SJCRH30 (cell line): Measurements from ENCODE around the gene ENTPD1. TPM values are rescaled to one million over a fixed set of nuclear protein-coding genes. Genes with fewer than 3 reads are reported as not detected.
"Not testable (repeated sequence)": the region's sequence is repeated elsewhere in the genome, so short reads cannot be mapped to it uniquely, and the experiment has no call there.

Experiments used
- DNase-seq, 2 experiments: peaks; one replicate each; pipeline ENCODE4 v3.0.0-alpha.2; 2015 to 2020
- H3K27ac ChIP-seq: fragments of 250-450 bp; sonication (Bioruptor Pico); 2 replicates; pipeline ENCODE4 v1.5.1; 2020; ENCODE audit warnings: mild to moderate bottlenecking, moderate library complexity
- H3K27me3 ChIP-seq: fragments of 250-450 bp; sonication (Bioruptor Pico); 2 replicates; pipeline ENCODE4 v1.5.1; 2020; ENCODE audit warnings: mild to moderate bottlenecking, moderate library complexity
- H3K36me3 ChIP-seq: fragments of 250-450 bp; sonication (Bioruptor Pico); 2 replicates; pipeline ENCODE4 v1.5.1; 2020; ENCODE audit warnings: mild to moderate bottlenecking, moderate library complexity
- H3K4me1 ChIP-seq: fragments of 250-450 bp; sonication (Bioruptor Pico); 2 replicates; pipeline ENCODE4 v1.5.1; 2020; ENCODE audit warnings: mild to moderate bottlenecking, moderate library complexity
- H3K4me3 ChIP-seq: fragments of 250-450 bp; sonication (Bioruptor Pico); 2 replicates; pipeline ENCODE4 v1.5.1; 2020; ENCODE audit warnings: mild to moderate bottlenecking, moderate library complexity
- H3K9me3 ChIP-seq: fragments of 250-450 bp; sonication (Bioruptor Pico); replicated peaks from 2 replicates; pipeline ENCODE4 v1.5.1; 2020; ENCODE audit warnings: mild to moderate bottlenecking, moderate library complexity
- total RNA-seq: library from RNA; depleted of rRNA; stranded (reverse); fragments of >200 nt; shearing (Covaris generic); gene quantifications from 2 replicates; pipeline ENCODE4 v1.2.3, GENCODE V29; 2014

ENTPD1 gene
- total RNA-seq, 1 experiment from 2014 or later: 0.30 TPM

- H3K27ac ChIP-seq: no peak overlapping the region
- DNase-seq: no peak
- H3K4me1 ChIP-seq: no peaks in the 10 kb centered on the region
Measured at GRCh38 chr10:95798096-95798855, 42.3 kb downstream of the ENTPD1 start.

GRCh38 chr10:95800286-95800685, 44.3 kb downstream of the ENTPD1 start:
- not testable (repeated sequence) for H3K27ac ChIP-seq, DNase-seq, H3K27me3 ChIP-seq, H3K4me1 ChIP-seq, H3K4me3 ChIP-seq, H3K9me3 ChIP-seq, H3K36me3 ChIP-seq

More at GRCh38 chr10:95798096-95798855, 42.3 kb downstream of the ENTPD1 start:
- H3K27me3 ChIP-seq: no peaks in the 10 kb centered on the region
- no peaks in the 10 kb centered on the region for H3K36me3 ChIP-seq
- no peak overlapping the region for H3K4me3 ChIP-seq
- H3K9me3 ChIP-seq: no peaks in the 10 kb centered on the region

GRCh38 chr10:95806687-95807380, 50.9 kb downstream of the ENTPD1 start:
- not testable (repeated sequence) for H3K27me3 ChIP-seq, H3K4me1 ChIP-seq, DNase-seq, H3K4me3 ChIP-seq, H3K9me3 ChIP-seq, H3K36me3 ChIP-seq, H3K27ac ChIP-seq

- not testable (repeated sequence) for H3K27ac ChIP-seq, H3K9me3 ChIP-seq, H3K4me3 ChIP-seq, DNase-seq, H3K36me3 ChIP-seq, H3K4me1 ChIP-seq, H3K27me3 ChIP-seq
Measured at GRCh38 chr10:95808705-95809308, 52.8 kb downstream of the ENTPD1 start.

- Histone ChIP-seq H3K27ac (no peak overlapping the region), H3K36me3 (no peaks in the 10 kb centered on the region), H3K4me1 (peaks cover 12% of the 10 kb centered on the region), H3K4me3 (no peak overlapping the region), H3K27me3 (no peaks in the 10 kb centered on the region), H3K9me3 (no peaks in the 10 kb centered on the region)
- no peak for DNase-seq
Measured at GRCh38 chr10:95809370-95810197, 53.6 kb downstream of the ENTPD1 start.

GRCh38 chr10:95810198-95810976, 54.4 kb downstream of the ENTPD1 start:
- Histone ChIP-seq H3K27ac (no peak overlapping the region), H3K4me1 (peaks cover 18% of the 10 kb centered on the region), H3K27me3 (no peaks in the 10 kb centered on the region), H3K9me3 (no peaks in the 10 kb centered on the region), H3K4me3 (no peak overlapping the region), H3K36me3 (no peaks in the 10 kb centered on the region)
- no peak for DNase-seq

- Histone ChIP-seq H3K36me3 (no peaks in the 10 kb centered on the region), H3K9me3 (no peaks in the 10 kb centered on the region), H3K27ac (no peak overlapping the region; the same call in 1 of the 2 replicates), H3K4me1 (peaks cover 24% of the 10 kb centered on the region), H3K27me3 (no peaks in the 10 kb centered on the region), H3K4me3 (no peak overlapping the region)
- DNase-seq: no peak
Measured at GRCh38 chr10:95813054-95813685, 57.2 kb downstream of the ENTPD1 start.

GRCh38 chr10:95814011-95814727, 58.2 kb downstream of the ENTPD1 start:
- peak overlapping the region; percentile 46; the same call in 1 of the 2 replicates for H3K27ac ChIP-seq
- DNase-seq: peak; percentile 71 to 77
- H3K4me3 ChIP-seq: no peak overlapping the region
- peaks cover 34% of the 10 kb centered on the region for H3K4me1 ChIP-seq
- no peaks in the 10 kb centered on the region for H3K9me3 ChIP-seq
- no peaks in the 10 kb centered on the region for H3K36me3 ChIP-seq
- H3K27me3 ChIP-seq: no peaks in the 10 kb centered on the region

GRCh38 chr10:95815133-95815532, 59.2 kb downstream of the ENTPD1 start:
- Histone ChIP-seq H3K27me3 (no peaks in the 10 kb centered on the region), H3K9me3 (no peaks in the 10 kb centered on the region), H3K36me3 (no peaks in the 10 kb centered on the region), H3K27ac (no peak overlapping the region), H3K4me3 (no peak overlapping the region), H3K4me1 (peaks cover 37% of the 10 kb centered on the region)
- no peak for DNase-seq

- no peaks in the 10 kb centered on the region for H3K36me3 ChIP-seq
- H3K27me3 ChIP-seq: no peaks in the 10 kb centered on the region
- peaks cover 37% of the 10 kb centered on the region for H3K4me1 ChIP-seq
- no peaks in the 10 kb centered on the region for H3K9me3 ChIP-seq
- no peak overlapping the region for H3K27ac ChIP-seq
- peak in 1 of 2 experiments; percentile 15 for DNase-seq
- H3K4me3 ChIP-seq: no peak overlapping the region
Measured at GRCh38 chr10:95815701-95816240, 59.8 kb downstream of the ENTPD1 start.

GRCh38 chr10:95818010-95818409, 62.0 kb downstream of the ENTPD1 start:
- no peak for DNase-seq
- H3K27me3 ChIP-seq: no peaks in the 10 kb centered on the region
- no peak overlapping the region; the same call in 1 of the 2 replicates for H3K27ac ChIP-seq

GRCh38 chr10:95818668-95819067, 62.7 kb downstream of the ENTPD1 start:
- Histone ChIP-seq H3K4me1 (peaks cover 33% of the 10 kb centered on the region), H3K27me3 (no peaks in the 10 kb centered on the region), H3K27ac (no peak overlapping the region; the same call in 1 of the 2 replicates), H3K9me3 (no peaks in the 10 kb centered on the region), H3K4me3 (no peak overlapping the region), H3K36me3 (no peaks in the 10 kb centered on the region)
- peak; percentile 15 to 39 for DNase-seq

More at GRCh38 chr10:95818010-95818409, 62.0 kb downstream of the ENTPD1 start:
- H3K4me1 ChIP-seq: peaks cover 37% of the 10 kb centered on the region
- H3K36me3 ChIP-seq: no peaks in the 10 kb centered on the region
- no peak overlapping the region for H3K4me3 ChIP-seq
- H3K9me3 ChIP-seq: no peaks in the 10 kb centered on the region
